ENCODE data around the gene KRT1.

DNA sequence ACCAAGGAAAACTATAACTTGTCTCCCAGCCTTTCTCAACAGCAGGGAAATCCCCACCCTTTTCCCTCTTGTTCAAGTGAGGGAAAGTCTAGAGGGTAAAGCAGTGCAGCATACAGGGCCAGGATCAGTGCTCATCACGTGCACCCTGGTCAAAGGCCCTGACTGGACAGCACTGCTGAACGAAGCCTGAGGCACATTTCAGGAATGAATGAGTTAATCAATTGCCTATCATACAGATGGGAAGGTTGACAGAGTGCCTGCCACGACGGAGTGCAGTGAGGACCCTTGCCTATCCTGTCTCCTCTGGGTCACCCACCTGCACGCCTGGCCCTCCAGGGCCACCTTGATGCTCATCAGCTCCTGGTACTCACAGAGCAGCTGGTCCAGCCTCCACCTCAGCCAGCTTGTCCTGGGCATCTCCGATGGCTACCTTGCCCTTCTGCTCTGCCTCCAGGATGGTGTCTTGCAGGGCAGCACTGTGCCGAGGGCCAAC, 50.2 kb downstream of the KRT1 start:
- no peak for TF ChIP-seq CTCF (IDR thresholded peaks at IDR 0.05)
- no peak for TF ChIP-seq ZFX (IDR thresholded peaks at IDR 0.05; ENCODE audit: borderline replicate concordance)
